Hematopoietic multipotent progenitor cell treated with erythropoietin and hydrocortisone succinate and interleukin-3 and kit ligand, for 6 days (in vitro differentiated cells): ENCODE results near the gene BACH2.
A peak's percentile ranks its signal among the peaks of the same experiment; 100 is the strongest.
"Not testable (repeated sequence)": the region's sequence is repeated elsewhere in the genome, so short reads cannot be mapped to it uniquely, and the experiment has no call there.

ENCODE experiments used
- DNase-seq: peaks from one replicate; pipeline ENCODE4 v3.0.0-alpha.2; 2015

BACH2 gene

GRCh38 chr6:90296341-90297114 lies at the start of gene BACH2:
Gene BACH2, minus strand, starts transcription at chr6:90296843. Its CDS starts 287,999 bp downstream, at chr6:90008844.
- peak; percentile 95 for DNase-seq

DNA sequence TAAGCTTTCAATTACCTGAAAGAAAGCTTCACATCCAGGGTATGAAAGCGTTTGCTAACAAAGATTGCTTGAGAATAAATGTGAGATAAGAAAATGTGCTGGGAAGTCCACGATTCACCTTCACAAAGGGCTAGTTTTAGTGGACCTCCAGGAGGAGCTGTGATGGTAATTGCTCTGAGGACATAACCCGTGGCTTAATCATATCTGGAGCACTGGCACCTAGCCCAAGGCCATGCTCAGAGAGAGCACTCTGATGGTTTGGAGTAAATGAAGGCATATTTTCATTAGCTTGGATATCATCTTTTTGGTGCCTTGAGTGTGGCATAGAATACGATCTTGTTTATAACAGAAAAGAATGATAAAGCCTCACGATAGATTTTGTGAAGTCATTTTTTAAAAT lies 46.9 kb upstream of the BACH2 start:
- no peak for DNase-seq

DNA sequence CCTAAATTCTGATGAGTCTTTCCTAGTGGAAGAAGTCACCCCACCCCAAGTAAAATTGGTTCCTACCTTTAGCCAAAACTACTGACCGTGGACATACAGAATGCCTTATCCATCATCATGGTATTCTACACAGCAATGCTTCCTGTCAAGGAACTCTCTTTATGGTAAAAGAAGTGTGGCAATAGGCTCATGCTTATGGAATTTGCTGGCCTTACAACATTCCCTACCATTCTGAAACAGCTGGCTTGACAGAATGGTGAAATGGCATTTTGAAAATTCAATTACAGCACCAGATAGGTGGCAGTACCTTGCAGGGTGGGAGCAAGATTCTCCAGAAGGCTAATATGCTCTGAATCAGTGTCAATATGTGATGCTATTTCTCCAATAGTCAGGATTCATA lies 41.8 kb upstream of the BACH2 start:
- DNase-seq: no peak

DNA sequence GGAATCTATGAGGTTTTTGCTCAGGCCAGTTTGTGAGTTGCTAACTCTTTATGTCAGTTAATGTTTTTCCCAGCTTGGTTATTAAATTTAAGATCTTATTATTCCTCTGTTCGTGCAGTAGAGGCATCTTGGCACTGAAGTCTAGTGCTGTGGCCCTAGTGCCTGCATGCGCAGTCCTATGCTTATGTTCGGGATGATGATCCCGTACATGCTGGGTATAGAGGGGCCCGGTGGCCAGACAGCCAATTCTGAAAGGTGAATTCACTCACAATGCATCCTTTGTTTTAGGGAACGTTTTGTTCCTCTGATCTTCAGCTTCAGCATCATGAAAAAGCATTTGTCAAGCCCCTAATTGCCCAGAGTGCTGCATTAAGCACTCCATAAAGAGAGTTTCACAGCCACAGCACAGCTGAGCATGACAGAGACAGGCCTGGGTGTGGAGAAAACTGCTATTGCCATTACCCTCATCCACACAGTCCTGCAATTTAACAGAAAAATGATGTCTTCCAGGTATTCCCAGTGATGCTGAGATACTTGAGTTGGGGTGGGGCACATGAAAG lies 39.8 kb upstream of the BACH2 start:
- DNase-seq: no peak

GRCh38 chr6:90333928-90334327 lies 37.3 kb upstream of the BACH2 start:
- DNase-seq: no peak

DNA sequence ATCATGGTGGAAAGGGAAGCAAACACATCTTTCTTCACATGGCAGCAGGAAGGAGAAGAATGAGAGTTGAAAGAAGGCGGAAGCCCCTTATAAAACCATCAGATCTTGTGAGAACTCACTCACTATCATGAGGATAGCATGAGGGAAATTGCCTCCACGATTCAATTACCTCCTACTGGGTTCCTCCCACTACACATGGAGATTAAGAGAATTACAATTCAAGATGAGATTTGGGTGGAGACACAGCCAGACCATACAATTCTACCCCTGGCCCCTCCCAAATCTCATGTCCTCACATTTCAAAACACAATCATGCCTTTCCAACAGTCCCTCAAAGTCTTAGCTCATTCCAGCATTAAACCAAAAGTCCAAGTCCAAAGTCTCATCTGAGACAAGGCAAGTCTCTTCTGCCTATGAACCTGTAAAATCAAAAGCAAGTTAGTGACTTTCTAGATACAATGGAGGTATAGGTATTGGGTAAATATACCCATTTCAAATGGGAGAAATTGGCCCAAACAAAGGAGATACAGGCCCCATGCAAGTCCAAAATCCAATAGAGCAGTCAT lies 36.4 kb upstream of the BACH2 start:
- DNase-seq: not testable (repeated sequence)

DNA sequence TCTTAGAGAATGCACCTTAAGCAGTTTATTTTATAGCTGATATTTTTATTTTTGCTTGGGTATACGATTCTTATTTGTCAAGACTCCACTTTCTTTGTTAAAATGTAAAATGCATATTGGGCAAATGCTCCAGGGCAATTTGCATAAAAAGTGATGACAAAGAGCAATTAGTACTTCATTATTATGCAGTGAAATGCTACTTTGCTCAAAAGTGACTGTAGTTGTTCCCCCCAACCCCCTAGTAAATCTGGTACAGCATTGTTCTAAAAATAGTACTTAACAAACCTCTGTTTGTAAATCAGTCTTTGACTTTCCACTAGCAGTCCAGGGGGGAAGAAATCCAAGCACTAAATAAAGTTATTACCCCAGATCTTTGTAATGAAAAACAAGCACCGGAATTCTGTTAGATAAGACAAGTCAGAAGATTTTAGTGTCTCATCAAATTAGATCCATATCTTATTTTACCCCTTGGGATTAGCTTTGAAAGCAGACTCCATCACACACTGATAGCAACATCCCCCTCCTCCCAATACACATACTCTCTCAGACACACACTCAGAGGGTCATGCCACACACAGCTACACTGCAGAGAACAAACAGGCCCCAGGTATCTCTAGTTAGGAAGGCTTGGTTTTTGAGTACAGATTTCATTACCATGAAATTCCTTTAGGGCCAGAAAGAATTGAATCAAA lies 32.9 kb upstream of the BACH2 start:
- no peak for DNase-seq

- no peak for DNase-seq
Observed at GRCh38 chr6:90328004-90328403, 31.4 kb upstream of the BACH2 start.

DNA sequence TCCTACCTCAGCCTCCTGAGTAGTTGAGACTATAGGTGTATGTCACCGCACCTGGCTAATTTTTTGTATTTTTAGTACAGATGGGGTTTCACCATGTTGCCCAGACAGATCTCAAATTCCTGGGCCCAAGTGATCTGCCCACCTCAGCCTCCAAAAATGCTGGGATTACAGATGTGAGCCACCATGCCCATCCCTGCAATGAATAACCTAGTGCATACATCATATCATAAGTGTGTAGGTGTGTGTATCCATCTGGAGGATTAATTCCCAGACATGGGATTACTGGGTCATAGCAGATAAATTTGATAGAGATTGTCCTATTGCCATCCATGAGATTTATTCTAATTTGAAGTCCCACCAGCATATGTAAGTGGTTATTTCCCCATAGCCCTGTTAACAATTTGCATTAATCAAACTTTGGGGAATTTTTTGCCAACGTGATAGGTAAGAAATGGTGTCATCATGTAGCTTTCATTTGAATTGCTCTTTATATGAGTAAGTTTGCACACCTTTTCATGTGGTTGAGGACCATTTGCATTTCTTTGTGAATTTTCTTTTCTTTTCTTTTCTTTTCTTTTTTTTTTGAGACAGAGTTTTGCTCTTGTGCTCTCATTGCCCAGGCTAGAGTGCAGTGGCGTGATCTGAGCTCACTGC lies 29.9 kb upstream of the BACH2 start:
- no peak for DNase-seq

- no peak for DNase-seq
Observed at GRCh38 chr6:90323706-90324105, 27.1 kb upstream of the BACH2 start.

- DNase-seq: no peak
Observed at GRCh38 chr6:90322976-90323474, 26.4 kb upstream of the BACH2 start.

- DNase-seq: no peak
Observed at GRCh38 chr6:90319979-90320685, 23.5 kb upstream of the BACH2 start.

DNA sequence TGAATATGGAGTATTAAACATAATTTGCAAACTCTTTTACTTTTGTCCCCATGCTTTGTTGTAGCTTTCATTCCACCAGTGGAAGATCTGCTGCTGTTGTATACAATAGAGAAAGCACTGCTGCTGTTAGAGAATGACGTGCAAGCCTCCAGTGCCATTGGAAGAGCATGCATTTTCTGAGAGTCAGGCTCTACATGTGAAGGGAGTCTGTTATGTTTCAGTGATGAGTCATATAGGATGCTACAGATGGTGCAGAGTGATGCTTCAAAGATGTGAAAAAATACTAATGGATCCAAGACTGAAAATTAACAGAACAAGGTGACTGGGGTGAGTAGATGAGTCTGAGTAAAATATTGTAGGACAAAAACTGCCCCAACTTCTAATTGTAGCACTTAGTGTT lies 22.4 kb upstream of the BACH2 start:
- no peak for DNase-seq

DNA sequence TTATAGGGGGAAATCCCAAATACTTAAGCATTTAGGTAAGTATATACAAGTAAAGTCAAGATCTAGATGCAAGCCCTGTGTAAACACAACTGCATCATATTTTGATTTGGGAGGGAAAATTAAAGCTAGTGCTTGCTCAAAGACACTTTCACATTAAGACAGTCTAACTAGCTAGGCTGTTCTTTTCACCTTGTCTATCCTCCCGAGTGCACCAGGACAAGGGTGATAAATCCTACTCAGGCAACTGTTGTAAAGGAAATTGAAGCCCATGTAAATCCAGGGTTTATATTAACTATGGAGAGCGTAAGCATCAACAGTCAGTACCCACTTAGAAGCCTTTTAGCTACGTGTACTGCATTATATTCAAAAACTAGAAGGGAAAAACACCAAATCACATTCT lies 19.3 kb upstream of the BACH2 start:
- no peak for DNase-seq

GRCh38 chr6:90315354-90315950 lies 18.8 kb upstream of the BACH2 start:
- DNase-seq: no peak

DNA sequence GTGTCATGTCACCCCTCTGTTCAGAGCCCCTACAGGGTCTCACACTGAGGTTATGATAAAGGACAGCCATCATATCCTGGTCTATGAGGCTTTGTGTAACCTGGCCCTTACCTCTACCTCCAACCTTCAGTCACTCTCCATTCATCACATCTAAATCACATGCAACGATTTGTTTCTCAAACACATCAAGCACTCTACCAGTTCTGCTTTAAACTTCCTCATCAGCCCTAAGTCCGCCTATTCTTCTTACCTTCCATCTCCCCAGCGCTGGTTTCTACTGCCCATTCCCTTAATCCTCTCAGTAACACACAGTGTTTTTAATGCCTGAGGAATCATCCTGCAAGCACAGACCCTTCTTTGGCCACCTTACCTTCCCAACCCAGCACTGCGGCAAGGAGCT lies 17.9 kb upstream of the BACH2 start:
- no peak for DNase-seq

DNA sequence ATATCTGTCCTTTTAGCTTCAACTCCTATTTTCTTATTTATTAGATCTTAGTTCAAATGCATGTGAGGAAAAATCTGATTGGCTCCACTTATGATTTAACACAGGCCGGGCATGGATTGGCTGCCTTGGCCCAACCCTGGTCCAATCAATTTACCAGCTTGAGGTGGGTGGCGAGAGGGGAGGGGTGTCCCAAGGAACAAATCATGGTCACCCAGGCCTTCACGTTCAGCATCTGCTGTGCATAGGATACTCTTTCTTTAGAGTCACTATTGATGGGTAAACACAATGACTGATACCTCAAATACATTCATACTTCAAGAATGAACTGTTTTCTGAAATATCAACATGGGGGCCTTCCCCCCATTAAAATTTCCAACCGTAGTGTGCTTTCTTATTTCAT lies 14.9 kb upstream of the BACH2 start:
- no peak for DNase-seq

- DNase-seq: no peak
Observed at GRCh38 chr6:90305800-90306448, 9.3 kb upstream of the BACH2 start.

DNA sequence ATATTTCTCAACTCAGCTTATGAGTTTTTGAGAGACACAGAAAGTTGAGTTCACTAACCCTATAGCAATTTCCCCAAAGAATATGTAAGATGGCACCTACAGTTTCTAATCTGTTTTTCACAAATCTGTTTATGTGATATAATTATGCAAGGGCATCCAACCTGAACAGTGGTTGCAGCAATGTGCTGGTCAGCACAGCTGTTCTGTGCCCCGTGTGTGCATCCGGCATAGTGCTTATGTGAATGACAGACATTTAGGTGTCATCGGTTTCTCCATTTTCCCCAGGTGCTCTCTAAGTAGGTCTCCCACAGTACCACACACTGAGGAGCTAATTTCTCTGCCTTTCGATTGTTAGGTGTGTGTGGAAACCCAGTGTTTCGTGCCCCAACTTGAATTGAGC lies 7.7 kb upstream of the BACH2 start:
- DNase-seq: no peak

GRCh38 chr6:90303039-90303438 lies 6.4 kb upstream of the BACH2 start:
- no peak for DNase-seq

- DNase-seq: no peak
Observed at GRCh38 chr6:90302320-90302719, 5.7 kb upstream of the BACH2 start.

- no peak for DNase-seq
Observed at GRCh38 chr6:90301816-90302215, 5.2 kb upstream of the BACH2 start.
